HAP-1 (cell line): ENCODE data around the gene C19orf33.
"Not testable (repeated sequence)": the region's sequence is repeated elsewhere in the genome, so short reads cannot be mapped to it uniquely, and the experiment has no call there.

Experiments used
- DNase-seq, 2 experiments: peaks; one replicate each; pipeline ENCODE4 v3.0.0-alpha.2; 2016 to 2020; ENCODE audit warnings: low spot score in 2 of 2
- H3K27me3 ChIP-seq: fragments of 250-450 bp; sonication (Bioruptor Pico); 2 replicates; pipeline ENCODE4 v1.5.1; 2020; ENCODE audit warnings: low read depth, mild to moderate bottlenecking, moderate library complexity
- H3K36me3 ChIP-seq: fragments of 250-450 bp; sonication (Bioruptor Pico); replicated peaks from 2 replicates; pipeline ENCODE4 v1.5.1; 2020; ENCODE audit warnings: mild to moderate bottlenecking
- H3K4me1 ChIP-seq: fragments of 250-450 bp; sonication (Bioruptor Pico); 2 replicates; pipeline ENCODE4 v1.5.1; 2020; ENCODE audit warnings: mild to moderate bottlenecking
- H3K4me3 ChIP-seq: fragments of 250-450 bp; sonication (Bioruptor Pico); 2 replicates; pipeline ENCODE4 v1.5.1; 2020; ENCODE audit warnings: mild to moderate bottlenecking, moderate library complexity
- H3K9me3 ChIP-seq: fragments of 250-450 bp; sonication (Bioruptor Pico); 2 replicates; pipeline ENCODE4 v1.5.1; 2020; ENCODE audit warnings: mild to moderate bottlenecking, moderate library complexity
- in situ Hi-C: fragments of 300-500 bp; cut with MboI; formaldehyde crosslinking; loops from 3 replicates; pipeline ENCODE4 v1.14.3; 2020; ENCODE audit warnings: low sequenced_read_pairs, inconsistent platforms, mixed read lengths

The C19orf33 gene

GRCh38 chr19:38324431-38324830, 20.4 kb downstream of the C19orf33 start:
- in situ Hi-C loops: no loop called here
- no peak for DNase-seq
- H3K36me3 ChIP-seq: 0 out of 2 replicates have a peak, but pooled peaks cover 6% of the 10 kb centered on the region

GRCh38 chr19:38326591-38326990, 22.5 kb downstream of the C19orf33 start:
- in situ Hi-C loops: loop anchor here (5.0 kb wide), 1 partner anchor 84 kb away; no protein-coding TSS in a partner anchor

More at GRCh38 chr19:38324431-38324830, 20.4 kb downstream of the C19orf33 start:
- Histone ChIP-seq H3K4me1 (0 out of 2 replicates have a peak, but pooled peaks cover 3% of the 10 kb centered on the region), H3K4me3 (no peak overlapping the region), H3K9me3 (no peaks in the 10 kb centered on the region), H3K27me3 (no peaks in the 10 kb centered on the region)

GRCh38 chr19:38329651-38330050, 25.6 kb downstream of the C19orf33 start:
- in situ Hi-C loops: loop anchor here (5.0 to 10.0 kb wide), 2 partner anchors 87 to 435 kb away; no protein-coding TSS in a partner anchor
- H3K36me3 ChIP-seq: 0 out of 2 replicates have a peak, but pooled peaks cover 6% of the 10 kb centered on the region
- H3K9me3 ChIP-seq: no peaks in the 10 kb centered on the region

More at GRCh38 chr19:38326591-38326990, 22.5 kb downstream of the C19orf33 start:
- no peaks in the 10 kb centered on the region for H3K4me1 ChIP-seq
- DNase-seq: no peak
- H3K36me3 ChIP-seq: 0 out of 2 replicates have a peak, but pooled peaks cover 6% of the 10 kb centered on the region
- H3K4me3 ChIP-seq: no peak overlapping the region
- H3K27me3 ChIP-seq: no peaks in the 10 kb centered on the region
- no peaks in the 10 kb centered on the region for H3K9me3 ChIP-seq

GRCh38 chr19:38331728-38332127, 27.7 kb downstream of the C19orf33 start:
- Histone ChIP-seq H3K4me1 (no peaks in the 10 kb centered on the region), H3K9me3 (no peaks in the 10 kb centered on the region), H3K36me3 (0 out of 2 replicates have a peak, but pooled peaks cover 6% of the 10 kb centered on the region), H3K27me3 (no peaks in the 10 kb centered on the region), H3K4me3 (no peak overlapping the region)
- in situ Hi-C loops: loop anchor here (10.0 kb wide), 1 partner anchor 437 kb away; no protein-coding TSS in a partner anchor
- DNase-seq: no peak

More at GRCh38 chr19:38329651-38330050, 25.6 kb downstream of the C19orf33 start:
- DNase-seq: no peak
- Histone ChIP-seq H3K4me1 (no peaks in the 10 kb centered on the region), H3K27me3 (no peaks in the 10 kb centered on the region), H3K4me3 (no peak overlapping the region)

DNA sequence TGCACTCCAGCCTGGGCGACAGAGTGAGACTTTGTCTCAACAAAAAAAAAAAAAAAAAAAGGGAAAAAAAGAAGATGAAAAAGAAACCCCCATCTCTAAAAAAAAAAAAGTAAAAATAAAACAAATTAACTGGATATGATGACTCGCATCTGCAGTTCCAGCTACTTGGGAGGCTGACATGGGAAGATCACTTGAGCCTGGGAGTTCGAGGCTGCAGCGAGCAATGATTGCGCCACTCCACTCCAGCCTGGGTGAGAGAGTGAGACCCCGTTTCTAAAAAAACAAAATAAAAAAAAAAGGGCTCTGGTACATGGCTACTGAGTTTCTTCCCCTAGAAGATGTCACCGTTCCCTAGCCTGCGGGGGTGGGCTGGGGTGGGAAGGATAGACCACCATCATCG, 29.2 kb downstream of the C19orf33 start:
- Histone ChIP-seq H3K9me3 (no peaks in the 10 kb centered on the region), H3K4me3 (no peak overlapping the region), H3K27me3 (no peaks in the 10 kb centered on the region), H3K4me1 (peaks cover 8% of the 10 kb centered on the region), H3K36me3 (no peaks in the 10 kb centered on the region)
- DNase-seq: no peak
- in situ Hi-C loops: loop anchor here (10.0 kb wide), 1 partner anchor 438 kb away; no protein-coding TSS in a partner anchor

GRCh38 chr19:38335949-38336637, 32.0 kb downstream of the C19orf33 start:
- peak; percentile 97 to 99 for DNase-seq
- Histone ChIP-seq H3K27me3 (no peaks in the 10 kb centered on the region), H3K4me1 (peaks cover 25% of the 10 kb centered on the region), H3K4me3 (peak overlapping the region; percentile 49), H3K36me3 (peaks cover 5% of the 10 kb centered on the region), H3K9me3 (no peaks in the 10 kb centered on the region)
- in situ Hi-C loops: loop anchor here (10.0 kb wide), 1 partner anchor 441 kb away; no protein-coding TSS in a partner anchor

DNA sequence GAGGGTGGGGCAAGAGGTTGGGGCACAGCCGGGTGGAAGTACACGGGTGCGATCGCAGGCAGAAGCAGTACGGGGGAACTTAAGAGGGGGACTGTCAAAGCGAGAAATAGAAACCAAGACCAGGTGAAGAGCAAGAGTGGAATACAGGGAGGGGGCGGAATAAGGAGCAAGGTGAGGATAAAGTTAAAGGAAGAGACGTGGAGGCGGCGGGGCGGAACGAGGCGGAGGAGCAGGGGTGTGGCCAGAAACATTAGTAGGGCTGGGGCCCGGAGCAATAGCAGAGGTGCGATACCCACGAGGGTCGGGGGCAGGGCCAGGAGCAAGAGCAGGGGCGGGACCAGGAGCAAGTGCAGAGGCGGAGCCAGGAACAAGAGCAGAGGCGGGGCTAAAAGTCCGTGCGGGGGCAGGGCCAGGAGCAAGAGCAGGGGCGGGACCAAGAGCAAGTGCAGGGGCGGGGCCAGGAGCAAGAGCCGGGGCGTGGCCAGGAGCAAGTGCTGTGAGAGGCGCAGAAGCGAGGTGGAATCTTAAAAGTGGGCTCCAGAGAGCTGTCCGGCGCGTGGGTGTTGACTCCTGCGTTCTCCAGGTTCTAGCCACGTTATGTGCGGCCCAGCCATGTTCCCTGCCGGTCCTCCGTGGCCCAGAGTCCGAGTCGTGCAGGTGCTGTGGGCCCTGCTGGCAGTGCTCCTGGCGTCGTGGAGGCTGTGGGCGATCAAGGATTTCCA, 32.7 kb downstream of the C19orf33 start:
- peak; percentile 96 to 99 for DNase-seq
- H3K9me3 ChIP-seq: no peaks in the 10 kb centered on the region
- peaks cover 25% of the 10 kb centered on the region for H3K4me1 ChIP-seq
- no peaks in the 10 kb centered on the region for H3K27me3 ChIP-seq
- in situ Hi-C loops: loop anchor here (10.0 kb wide), 1 partner anchor 442 kb away; no protein-coding TSS in a partner anchor
- H3K4me3 ChIP-seq: peak overlapping the region; percentile 49
- peaks cover 5% of the 10 kb centered on the region for H3K36me3 ChIP-seq

DNA sequence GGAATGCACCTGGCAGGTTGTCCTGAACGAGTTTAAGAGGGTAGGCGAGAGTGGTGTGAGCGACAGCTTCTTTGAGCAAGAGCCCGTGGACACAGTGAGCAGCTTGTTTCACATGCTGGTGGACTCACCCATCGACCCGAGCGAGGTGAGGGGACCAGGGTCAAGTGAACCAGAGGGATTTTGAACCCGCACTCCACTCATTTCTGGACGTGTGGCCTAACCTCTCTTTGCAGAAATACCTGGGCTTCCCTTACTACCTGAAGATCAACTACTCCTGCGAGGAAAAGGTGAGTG, 33.3 kb downstream of the C19orf33 start:
- no peak for DNase-seq
- Histone ChIP-seq H3K4me3 (peak overlapping the region; percentile 49), H3K9me3 (no peaks in the 10 kb centered on the region), H3K4me1 (peaks cover 25% of the 10 kb centered on the region), H3K36me3 (peaks cover 5% of the 10 kb centered on the region), H3K27me3 (no peaks in the 10 kb centered on the region)
- in situ Hi-C loops: loop anchor here (10.0 kb wide), 1 partner anchor 443 kb away; no protein-coding TSS in a partner anchor

GRCh38 chr19:38339011-38339410, 35.0 kb downstream of the C19orf33 start:
- peaks cover 25% of the 10 kb centered on the region for H3K4me1 ChIP-seq
- not testable (repeated sequence) for H3K9me3 ChIP-seq, H3K27me3 ChIP-seq, H3K36me3 ChIP-seq
- peak overlapping the region; percentile 11 for H3K4me3 ChIP-seq
- in situ Hi-C loops: loop anchor here (10.0 kb wide), 1 partner anchor 444 kb away; no protein-coding TSS in a partner anchor
- peak; percentile 49 to 74 for DNase-seq

DNA sequence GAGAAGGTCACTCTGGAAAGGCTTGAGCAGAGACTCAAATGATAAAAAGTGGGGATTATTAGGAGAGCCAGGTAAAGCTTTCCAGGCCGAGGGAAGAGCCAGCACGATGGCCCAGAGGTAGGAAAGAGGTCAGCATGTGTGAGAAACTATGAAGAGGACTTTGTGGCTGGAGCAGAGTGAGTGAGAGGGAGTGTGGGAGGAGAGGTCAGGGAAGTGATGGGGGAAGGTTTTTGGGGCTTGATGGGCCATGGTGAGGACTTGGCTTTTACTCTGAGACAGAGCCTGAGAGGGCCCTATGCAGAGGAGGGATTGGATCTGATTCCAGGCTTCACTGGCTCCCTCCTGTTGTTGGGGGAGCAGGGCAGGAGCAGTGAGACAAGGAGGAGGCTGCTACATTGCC, 36.9 kb downstream of the C19orf33 start:
- peaks cover 25% of the 10 kb centered on the region for H3K4me1 ChIP-seq
- H3K4me3 ChIP-seq: no peak overlapping the region
- in situ Hi-C loops: no loop called here
- no peaks in the 10 kb centered on the region for H3K9me3 ChIP-seq
- no peak for DNase-seq
- no peaks in the 10 kb centered on the region for H3K27me3 ChIP-seq
- H3K36me3 ChIP-seq: peaks cover 8% of the 10 kb centered on the region

- H3K4me1 ChIP-seq: no peaks in the 10 kb centered on the region
- H3K36me3 ChIP-seq: 0 out of 2 replicates have a peak, but pooled peaks cover 3% of the 10 kb centered on the region
- no peak overlapping the region for H3K4me3 ChIP-seq
- DNase-seq: no peak
- no peaks in the 10 kb centered on the region for H3K9me3 ChIP-seq
- H3K27me3 ChIP-seq: no peaks in the 10 kb centered on the region
- in situ Hi-C loops: no loop called here
Measured at GRCh38 chr19:38346837-38347236, 42.8 kb downstream of the C19orf33 start.

DNA sequence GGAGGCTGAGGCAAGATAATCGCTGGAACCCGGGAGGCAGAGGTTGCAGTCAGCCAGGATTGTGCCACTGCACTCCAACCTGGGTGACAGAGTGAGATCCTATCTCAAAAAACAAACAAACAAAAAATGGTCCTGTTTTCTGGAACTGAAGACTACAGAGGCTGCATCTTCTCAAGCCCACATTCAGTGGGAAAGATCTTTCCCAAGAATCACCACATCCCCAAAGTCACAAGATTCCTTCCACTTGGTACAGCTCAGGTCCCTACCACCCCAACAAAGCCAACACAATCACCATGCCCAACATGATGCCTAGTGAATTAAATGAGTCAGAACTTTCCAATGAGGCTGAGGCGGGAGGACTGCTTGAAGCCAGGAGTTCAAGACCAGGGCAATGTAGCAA, 46.8 kb downstream of the C19orf33 start:
- no peaks in the 10 kb centered on the region for H3K4me1 ChIP-seq
- H3K9me3 ChIP-seq: no peaks in the 10 kb centered on the region
- H3K36me3 ChIP-seq: 0 out of 2 replicates have a peak, but pooled peaks cover under 1% of the 10 kb centered on the region
- DNase-seq: no peak
- in situ Hi-C loops: no loop called here
- H3K27me3 ChIP-seq: no peaks in the 10 kb centered on the region
- H3K4me3 ChIP-seq: no peak overlapping the region

GRCh38 chr19:38351865-38352395, 47.9 kb downstream of the C19orf33 start:
- in situ Hi-C loops: no loop called here
- H3K4me1 ChIP-seq: no peaks in the 10 kb centered on the region
- no peak overlapping the region for H3K4me3 ChIP-seq
- no peaks in the 10 kb centered on the region for H3K27me3 ChIP-seq
- H3K9me3 ChIP-seq: no peaks in the 10 kb centered on the region
- no peaks in the 10 kb centered on the region for H3K36me3 ChIP-seq
- no peak for DNase-seq
